ENCODE results near the gene C6orf47.

The C6orf47 gene

GRCh38 chr6:31620586-31621319 lies 39.8 kb downstream of the C6orf47 start, which contains the start of gene PRRC2A:
TSS of gene PRRC2A (plus strand) at chr6:31620715. CDS start at chr6:31622790, 2,075 bp downstream.
- H3K4me3 ChIP-seq (ENCODE audit: low read length) = peak within 1 kb of the TSS; percentile 82
- DNase-seq (ENCODE audit: low read depth) = no peak
- no peak for TF ChIP-seq CTCF (IDR thresholded peaks at IDR 0.05; ENCODE audit: insufficient read depth, low read depth, low read length, missing control alignments)

GRCh38 chr6:31619805-31620585 lies 40.6 kb downstream of the C6orf47 start:
- no peak for TF ChIP-seq CTCF (IDR thresholded peaks at IDR 0.05; ENCODE audit: insufficient read depth, low read depth, low read length, missing control alignments)
- peak; percentile 100 for DNase-seq (ENCODE audit: low read depth)
- H3K4me3 ChIP-seq (ENCODE audit: low read length) = peak overlapping the region; percentile 82

- DNase-seq (ENCODE audit: low read depth) = peak; percentile 64
- H3K4me3 ChIP-seq (ENCODE audit: low read length) = no peak overlapping the region
- no peak for TF ChIP-seq CTCF (IDR thresholded peaks at IDR 0.05; ENCODE audit: insufficient read depth, low read depth, low read length, missing control alignments)
Measured at GRCh38 chr6:31617010-31617409, 43.6 kb downstream of the C6orf47 start.

- no peak for TF ChIP-seq CTCF (IDR thresholded peaks at IDR 0.05; ENCODE audit: insufficient read depth, low read depth, low read length, missing control alignments)
- no peak for DNase-seq (ENCODE audit: low read depth)
- H3K4me3 ChIP-seq (ENCODE audit: low read length) = no peak overlapping the region
Measured at GRCh38 chr6:31615748-31616147, 44.8 kb downstream of the C6orf47 start.

GRCh38 chr6:31614684-31615578 lies 45.6 kb downstream of the C6orf47 start, which contains the start of gene AIF1:
TSS of gene AIF1 (plus strand) at chr6:31615234. CDS start at chr6:31615330, 96 bp downstream.
- DNase-seq (ENCODE audit: low read depth) = no peak

More at GRCh38 chr6:31614684-31615578, 45.6 kb downstream of the C6orf47 start, which contains the start of gene AIF1:
- TF ChIP-seq CTCF (IDR thresholded peaks at IDR 0.05; ENCODE audit: insufficient read depth, low read depth, low read length, missing control alignments) = no peak
- H3K4me3 ChIP-seq (ENCODE audit: low read length) = no peak within 1 kb of the TSS
